HG03103 (cell line): ENCODE measurements around the gene IL20RA.
"Not testable (repeated sequence)": the region's sequence is repeated elsewhere in the genome, so short reads cannot be mapped to it uniquely, and the experiment has no call there.

Experiments used
- ATAC-seq: cut with Tn5 transposase; IDR thresholded peaks from one replicate; pipeline ENCODE4 v1.9.1; 2021; ENCODE audit warnings: low read depth; ENCODE audit not compliant: unreplicated experiment

IL20RA gene

DNA sequence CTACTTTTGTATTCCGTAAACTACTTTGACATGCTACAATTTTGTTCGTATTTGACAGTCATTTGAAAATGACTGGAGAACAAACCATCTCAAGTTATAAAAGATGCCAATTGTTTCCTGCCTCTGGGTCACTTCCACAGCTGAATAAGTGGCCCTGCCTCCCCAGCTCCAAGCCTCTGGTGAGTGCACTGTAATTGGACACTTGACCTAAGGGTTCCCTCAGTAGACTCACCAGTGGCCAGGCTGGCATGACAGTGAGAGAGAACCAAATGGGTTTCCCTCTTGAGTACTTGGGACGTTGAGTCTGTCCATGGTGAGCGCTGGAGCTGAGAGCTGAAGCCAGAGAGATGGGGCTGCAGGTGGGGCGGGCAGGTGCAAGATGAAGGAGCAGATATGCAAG is 65.6 kb downstream of the IL20RA start:
- ATAC-seq: no peak

DNA sequence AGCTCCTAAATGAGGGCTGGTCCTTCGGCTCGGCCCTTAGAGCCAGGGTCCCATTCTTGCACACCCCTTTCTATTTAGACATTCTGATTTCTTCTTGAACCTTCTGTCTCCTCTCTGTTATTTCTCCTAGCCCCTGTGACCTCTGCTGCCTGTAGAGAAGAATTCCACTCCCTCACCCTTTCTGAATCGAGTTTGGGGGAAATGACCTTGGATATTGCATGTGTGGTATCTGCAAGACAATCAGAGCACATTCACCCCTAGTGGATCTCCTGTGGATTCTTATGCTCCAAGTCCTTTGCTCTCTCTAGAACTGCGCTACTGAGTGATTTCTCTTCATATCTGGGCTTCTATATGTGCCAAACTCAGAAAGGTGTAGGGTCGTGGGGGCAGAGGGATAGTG is 67.7 kb downstream of the IL20RA start:
- no peak for ATAC-seq

DNA sequence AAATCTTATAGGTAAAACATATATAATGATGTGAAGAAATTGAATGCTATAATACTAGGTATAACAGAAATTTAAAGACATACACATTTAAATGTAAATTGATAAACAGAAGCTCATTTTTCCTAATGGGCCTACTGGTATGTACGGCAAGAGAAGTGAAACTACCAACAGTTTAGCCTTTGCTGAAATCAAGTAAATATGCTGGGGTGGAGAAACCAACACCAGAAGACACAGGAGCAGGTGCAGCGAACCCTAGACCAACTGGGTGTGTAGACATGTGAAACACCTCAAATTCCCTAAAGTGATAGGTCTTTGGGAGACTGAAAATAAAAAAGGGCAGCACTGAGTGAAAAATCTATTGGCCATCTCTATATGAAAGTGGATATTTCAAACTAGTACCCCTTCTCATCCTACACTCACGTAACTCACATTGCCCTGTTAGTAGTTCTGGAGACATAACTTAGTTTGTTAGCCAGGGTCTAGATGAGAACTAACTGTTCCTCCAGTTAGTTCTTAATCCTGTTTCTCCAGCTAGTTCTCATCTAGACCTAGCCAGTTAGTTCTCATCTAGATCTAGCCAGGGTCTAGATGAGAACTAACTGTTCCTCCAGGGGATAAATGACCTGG is 69.6 kb downstream of the IL20RA start:
- no peak for ATAC-seq

DNA sequence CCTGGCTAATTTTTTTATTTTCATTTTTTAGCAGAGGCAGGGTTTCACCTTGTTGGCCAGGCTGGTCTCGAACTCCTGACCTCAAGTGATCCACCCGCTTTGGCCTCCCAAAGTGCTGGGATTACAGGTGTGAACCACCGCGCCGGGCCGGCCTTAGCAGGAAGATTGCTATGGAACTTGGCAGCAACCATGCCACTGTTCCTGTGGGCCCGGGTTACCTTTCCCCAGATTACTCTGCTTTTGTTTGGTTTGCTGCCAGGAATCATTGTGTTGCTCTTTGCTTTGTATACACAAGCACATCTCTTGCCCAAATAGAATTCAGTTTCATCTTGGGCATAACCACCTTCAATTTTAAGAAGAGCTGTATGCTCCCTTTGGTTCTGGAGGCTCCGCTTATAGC is 71.0 kb downstream of the IL20RA start:
- ATAC-seq: not testable (repeated sequence)

DNA sequence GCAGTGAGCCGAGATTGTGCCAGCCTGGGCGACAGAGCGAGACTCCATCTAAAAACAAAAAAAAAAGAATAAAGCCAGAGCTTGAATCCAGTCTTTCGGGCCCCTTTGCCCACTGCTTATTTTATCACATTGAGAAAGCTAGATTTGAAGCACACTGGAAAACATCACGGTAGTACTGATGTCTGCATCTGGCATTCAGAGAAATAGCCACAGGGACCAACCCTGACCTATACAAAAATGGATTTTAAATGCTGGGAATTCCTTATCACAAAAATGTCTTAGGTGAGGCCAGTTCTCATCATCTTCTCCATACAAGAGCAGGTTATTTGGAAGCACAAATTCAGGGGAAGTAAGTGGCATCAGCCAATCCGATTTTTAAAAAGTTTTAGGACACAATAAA is 73.2 kb downstream of the IL20RA start:
- ATAC-seq: no peak

DNA sequence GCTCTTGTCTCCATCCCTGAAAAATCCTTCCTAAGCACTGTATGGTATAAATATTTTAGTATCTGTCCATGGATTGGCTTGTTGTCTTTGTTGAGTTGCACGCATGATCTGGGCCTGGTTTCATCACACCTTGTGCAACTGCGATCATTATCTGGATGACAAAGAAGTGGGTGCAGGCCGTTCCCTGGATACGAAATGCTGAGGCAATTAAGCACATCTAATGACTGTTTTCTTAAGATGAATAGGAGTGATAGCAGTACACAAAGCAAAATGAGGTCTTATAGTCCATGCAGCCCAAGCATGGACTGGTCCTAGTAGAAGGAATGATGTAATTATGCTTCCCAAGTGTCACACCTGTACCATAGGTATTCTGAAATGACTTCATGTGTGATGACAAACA is 74.8 kb downstream of the IL20RA start:
- ATAC-seq: no peak

DNA sequence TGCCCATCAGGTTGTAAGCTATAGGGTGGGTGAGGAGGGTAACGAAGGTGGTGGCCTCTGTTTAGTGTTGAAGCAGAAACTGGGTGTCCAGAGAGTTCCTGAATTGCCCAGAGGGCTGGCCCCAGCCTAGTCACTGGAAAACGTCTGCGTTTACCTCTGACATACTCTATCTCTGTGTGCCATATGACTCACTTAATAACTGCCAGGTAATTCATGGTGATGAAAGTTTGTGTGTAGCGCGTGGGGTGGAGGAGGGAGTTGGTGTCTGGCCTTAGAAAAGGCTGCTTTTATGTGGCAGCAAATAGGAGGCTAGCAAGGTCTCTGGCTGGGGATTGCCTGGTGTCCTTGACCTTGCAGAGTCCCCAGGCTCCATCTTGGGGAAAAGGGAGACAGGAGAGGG is 75.3 kb downstream of the IL20RA start:
- no peak for ATAC-seq

DNA sequence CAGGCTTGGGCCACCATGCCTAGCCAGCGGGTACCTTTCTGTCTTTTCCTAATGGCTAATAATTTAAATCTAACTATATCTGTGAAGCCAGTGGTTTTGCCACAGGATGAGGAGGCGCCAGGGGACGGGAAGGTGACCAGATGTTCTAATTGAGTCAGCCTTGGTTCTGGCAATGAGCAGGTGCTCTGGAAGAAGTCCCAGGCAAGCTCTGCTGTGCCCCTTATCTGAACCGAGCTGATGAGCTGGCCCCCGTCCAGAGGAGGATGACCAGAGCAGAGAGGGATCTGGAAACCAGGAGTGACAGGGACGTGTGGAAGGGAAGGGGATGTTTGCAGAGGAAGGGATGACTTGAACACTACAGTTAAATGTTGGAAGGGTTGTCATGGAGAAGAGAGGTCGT is 75.9 kb downstream of the IL20RA start:
- no peak for ATAC-seq

DNA sequence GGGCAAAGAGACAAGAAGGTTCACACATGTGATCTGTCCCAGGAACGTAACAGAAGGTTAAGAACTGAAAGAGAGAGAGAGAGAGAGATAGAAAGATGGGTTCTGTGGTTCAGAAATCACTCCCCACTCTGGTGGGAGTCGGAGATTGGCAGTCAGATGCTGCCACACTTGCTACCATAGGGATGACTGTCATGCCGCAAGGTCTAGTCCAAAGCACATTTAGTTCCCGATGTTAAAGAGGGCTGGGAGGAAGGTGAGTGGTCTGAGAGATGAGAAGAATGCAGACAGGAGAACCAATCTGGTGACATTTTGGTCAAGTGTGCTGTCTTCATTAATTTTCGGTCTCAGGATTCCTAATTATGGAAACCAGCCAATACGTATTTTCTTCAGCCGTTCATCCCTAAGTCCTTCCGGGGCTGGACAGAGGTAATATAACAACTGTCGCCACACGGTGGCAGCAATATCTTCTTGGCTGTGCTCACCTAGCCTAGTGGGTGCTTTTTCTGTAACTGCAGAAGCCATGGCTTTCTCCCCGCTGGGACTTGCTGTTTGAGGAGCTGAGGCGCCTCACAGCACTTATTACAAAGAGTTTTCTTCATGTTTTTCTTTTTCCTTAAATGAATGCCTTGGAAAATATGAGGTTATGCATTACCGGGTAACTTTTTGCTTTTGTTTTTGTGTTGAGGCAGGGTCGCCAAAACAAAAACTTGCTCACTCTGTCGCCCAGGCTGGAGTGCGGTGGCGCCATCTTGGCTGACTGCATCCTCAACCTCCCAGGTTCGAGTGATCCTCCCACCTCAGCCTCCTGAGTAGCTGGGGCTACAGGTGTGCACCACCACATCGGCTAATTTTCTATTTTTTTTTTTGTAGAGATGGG is 76.7 kb downstream of the IL20RA start:
- peak; percentile 88 for ATAC-seq

DNA sequence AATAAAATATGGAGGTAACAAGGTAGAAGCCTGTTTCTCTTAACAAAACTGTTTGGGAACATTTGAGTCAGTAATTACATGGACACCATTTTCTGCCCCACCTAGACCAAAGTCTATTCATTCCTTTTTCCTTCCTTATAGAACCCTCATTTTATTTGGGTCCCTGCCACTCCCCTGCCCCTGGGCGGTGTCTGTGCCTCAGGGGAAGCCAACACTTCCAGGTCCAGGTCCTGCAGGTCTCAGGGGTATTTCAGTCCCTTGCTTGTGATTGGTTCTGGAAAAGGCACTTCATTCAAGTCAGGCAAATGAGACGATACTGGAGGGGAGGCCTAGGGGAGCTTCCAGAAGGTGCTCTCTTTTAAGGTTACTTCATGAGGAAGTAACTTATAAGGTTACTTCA is 80.4 kb downstream of the IL20RA start:
- ATAC-seq: no peak

DNA sequence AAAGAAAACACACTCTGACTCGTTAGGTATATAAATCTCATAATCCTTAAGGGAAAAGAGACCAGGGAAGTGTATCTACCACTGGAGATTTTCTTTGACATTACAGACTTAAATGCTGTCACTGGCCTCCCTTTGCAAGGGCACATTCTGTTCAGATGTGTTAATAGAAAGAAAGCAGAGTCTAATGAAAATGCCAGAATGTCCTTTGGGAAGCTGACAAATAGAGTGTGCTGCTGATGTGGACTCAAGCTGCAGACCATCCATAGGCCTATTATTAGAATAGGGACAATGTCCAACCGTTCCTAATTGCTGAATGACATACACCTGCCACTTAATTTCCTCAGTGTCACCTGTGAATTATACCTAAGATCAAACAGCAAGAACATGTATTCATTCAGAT is 81.5 kb downstream of the IL20RA start:
- no peak for ATAC-seq

DNA sequence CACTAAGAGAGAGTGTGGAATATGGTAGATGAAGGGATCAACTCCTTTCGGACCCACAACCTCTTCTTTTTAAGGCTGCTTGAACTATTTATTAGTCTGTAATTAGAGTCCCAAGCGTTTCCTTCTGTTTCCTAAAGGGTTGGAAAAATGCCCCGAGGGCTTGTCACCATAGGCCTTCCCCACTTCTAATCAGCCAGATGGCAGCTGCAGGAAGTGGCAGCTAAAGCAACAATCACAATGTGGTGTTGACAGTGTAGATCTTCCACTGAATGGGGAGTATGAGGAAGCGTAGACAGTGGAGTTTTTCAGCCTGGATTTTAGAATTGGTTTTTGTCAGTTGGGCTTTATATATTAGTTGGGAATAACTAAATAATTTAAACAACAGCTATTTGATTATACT is 82.1 kb downstream of the IL20RA start:
- no peak for ATAC-seq

DNA sequence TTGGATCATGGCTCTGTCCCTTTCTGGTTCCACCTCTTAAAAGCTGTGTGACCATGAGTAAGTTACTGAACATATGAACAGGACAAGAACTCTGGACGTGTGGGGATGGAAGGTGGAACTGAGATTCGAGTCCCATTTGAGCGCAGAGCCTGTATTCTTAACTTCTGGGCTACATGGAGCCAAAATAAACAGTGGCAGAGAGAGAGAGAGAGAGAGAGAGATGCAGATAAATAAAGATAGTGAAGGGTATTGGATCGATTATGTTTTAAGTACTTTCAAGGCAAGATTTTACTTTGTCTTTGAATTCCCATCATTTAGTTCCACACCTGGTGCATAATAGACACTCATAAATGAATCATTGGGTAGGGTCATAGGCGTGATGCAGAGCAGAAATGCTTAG is 82.9 kb downstream of the IL20RA start:
- ATAC-seq: no peak

DNA sequence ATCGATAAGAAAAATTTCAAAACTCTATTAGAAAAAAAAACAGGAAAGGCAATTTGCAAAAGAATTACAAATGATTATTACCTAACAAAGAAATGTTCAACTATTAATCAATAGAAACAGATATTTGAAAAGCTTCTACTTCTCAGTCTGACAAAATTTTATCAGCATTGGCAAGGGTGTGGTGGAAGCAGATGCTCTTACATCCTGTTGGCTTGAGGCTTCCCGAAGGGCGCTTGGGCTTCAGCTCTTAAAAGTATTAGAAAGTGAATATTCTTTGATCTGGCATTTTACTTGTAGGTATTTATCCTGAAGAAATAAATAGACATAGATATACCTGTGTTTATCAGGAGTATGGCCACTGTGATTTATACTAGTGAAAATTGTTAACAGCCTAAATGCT is 84.0 kb downstream of the IL20RA start:
- ATAC-seq: no peak

DNA sequence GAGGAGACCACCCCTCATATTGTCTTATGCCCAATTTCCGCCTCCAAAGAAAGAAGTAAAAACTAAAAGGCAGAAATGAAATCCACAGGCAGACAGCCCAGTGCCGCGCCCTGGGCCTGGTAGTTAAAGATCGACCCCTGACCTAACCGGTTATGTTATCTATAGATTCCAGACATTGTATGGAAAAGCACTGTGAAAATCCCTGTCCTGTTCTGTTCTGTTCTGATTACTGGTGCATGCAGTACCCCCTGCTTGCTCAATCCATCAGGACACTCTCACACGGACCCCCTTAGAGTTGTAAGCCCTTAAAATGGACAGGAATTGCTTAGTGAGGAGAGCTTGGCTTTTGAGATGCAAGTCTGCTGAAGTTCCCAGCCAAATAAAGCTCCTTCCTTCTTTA is 84.8 kb downstream of the IL20RA start:
- not testable (repeated sequence) for ATAC-seq

DNA sequence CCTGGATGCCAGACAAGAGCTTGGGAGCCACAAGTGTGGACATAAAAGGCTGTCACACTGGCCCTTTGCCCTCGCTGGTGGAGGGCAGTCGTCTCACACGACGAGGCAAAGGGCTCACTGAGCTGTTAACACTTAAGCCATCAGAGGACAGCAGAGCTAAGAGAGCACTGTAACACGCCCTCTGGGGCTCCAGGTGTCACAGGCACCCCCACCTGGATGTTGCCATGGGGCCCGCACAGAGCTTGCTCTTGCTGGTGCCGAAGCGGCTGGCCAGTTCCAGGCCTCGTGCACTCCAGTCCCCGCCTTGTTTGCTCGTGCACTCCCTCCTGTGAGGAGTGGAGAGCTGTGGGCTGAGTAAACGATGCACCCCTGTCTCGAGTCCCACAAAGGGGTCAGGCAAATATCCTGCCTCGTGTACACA is 85.3 kb downstream of the IL20RA start:
- no peak for ATAC-seq

DNA sequence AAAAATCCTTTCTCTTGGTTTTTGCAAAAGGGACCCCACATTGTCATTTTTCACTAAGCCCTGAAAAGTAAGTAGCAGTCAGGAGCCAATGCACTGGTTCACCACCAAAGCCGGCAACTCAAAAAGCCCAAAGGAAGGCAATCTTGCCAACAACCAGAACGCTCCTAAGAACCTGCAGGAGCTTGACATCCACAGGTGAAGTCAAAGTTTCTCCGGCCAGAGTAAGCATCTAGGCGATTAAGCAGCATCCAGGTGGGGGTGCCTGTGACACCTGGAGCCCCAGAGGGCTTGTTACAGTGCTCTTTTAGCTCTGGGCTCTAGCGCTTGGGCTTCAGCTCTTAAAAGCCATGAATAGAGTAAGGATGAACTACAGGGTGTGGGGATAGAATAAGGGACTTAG is 86.6 kb downstream of the IL20RA start:
- ATAC-seq: no peak

DNA sequence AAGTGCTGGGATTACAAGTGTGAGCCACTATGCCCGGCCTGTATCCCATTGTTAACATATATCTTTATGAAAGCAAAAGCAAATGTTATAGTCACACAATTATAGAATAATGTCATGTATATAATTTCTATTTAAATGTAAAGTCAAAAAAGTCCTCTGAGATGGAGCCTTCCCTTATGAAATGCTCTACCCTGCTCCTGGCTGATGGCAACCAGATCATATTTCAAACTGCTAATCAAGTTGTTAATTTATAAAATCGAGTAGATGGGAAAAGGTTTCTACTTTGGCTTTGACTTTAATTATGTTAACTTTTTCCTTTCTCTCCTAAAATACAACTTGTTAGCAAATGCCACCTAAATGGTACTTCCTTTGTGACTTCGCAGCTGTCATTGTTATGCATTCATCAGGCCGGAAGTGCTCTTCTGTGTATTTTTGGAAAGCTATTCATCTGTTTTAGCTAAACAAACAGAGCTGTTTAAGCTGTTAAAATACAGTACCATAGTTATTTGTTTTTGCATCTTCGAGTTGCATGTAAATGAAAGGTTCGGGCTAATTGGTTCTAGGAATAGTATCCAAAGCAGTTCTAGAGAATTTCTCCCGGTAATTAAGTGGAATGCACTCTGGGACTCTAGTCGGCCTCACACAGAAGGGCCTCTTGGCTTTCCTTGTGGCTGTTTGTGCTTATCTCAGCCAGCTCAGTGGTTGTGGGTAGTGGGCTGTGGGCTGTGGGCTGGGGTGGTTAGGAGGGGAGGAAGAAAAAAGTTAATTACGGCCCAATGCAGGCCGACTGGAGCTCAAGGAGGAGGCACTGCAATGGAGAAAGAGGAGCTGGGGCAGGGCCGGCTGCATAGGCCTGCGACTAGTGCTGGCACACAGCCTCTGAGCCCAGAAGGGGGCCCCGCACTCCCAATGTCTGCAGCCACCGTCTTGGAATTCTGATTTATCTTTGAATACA is 87.9 kb downstream of the IL20RA start:
- ATAC-seq: no peak

DNA sequence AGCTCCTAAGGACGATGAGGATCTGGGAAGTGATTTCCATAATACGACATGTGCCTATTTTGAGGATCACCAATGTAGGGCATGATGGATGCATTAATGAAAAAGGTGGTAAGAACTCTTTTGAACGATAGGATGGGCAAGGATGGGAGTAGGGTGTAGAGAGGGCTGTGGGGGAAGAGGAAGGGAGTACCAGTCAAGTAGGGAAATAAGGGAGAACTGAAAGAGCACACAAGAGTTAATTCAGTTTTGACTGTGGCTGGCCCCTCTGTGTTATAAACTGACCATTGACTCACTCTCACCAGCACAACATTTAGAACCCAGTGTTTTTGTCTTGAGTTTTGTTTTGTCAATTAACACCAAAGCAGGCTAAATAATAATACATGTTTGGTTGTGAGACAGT is 89.6 kb downstream of the IL20RA start:
- no peak for ATAC-seq

DNA sequence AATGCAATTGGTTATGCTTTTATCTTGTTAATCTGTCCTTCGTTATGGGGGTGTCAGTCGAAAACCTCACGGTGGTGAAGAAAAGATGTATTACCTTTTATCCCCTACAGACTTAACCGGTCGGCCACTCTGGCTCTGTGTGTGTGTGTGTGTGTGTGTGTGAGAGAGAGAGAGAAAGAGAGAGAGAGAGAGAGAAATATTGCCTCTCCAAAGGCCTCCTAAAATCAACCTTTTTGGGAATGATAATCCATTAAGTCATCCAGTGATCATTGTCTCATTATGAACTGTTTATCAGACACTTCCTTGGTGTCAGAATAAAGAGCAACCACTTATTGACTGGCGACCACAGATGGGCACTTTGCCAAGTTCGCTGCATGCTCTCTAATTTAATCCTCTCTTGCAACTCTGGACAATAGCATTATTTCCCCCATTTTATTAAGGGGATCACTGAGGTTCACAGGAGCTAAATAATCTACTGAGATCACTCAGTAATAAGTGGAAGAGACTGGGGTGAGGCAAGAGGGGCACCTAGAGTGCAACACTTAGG is 92.0 kb downstream of the IL20RA start:
- ATAC-seq: no peak
